Measurements from ENCODE around the gene MMP20.

Gene MMP20

GRCh38 chr11:102643941-102644340 lies 18.8 kb upstream of the MMP20 start:
- no peaks in the 10 kb centered on the region for H3K4me1 ChIP-seq (ENCODE audit: control insufficient read depth in 1 of 2, insufficient read depth in 1 of 2, low read depth in 1 of 2, low read length in 1 of 2)
- no peak overlapping the region for H3K27ac ChIP-seq
- no peaks in the 10 kb centered on the region for H3K36me3 ChIP-seq
- no peaks in the 10 kb centered on the region for H3K27me3 ChIP-seq
- H3K9me3 ChIP-seq: no peaks in the 10 kb centered on the region
- no peak overlapping the region for H3K4me3 ChIP-seq (ENCODE audit: low read depth in 1 of 2, low read length in 1 of 2)
- no peak for TF ChIP-seq CTCF (IDR thresholded peaks at IDR 0.05)

GRCh38 chr11:102640946-102641345 lies 15.8 kb upstream of the MMP20 start:
- no peaks in the 10 kb centered on the region for H3K4me1 ChIP-seq (ENCODE audit: control insufficient read depth in 1 of 2, insufficient read depth in 1 of 2, low read depth in 1 of 2, low read length in 1 of 2)
- no peak for TF ChIP-seq CTCF (IDR thresholded peaks at IDR 0.05)
- no peaks in the 10 kb centered on the region for H3K9me3 ChIP-seq
- H3K27ac ChIP-seq: no peak overlapping the region
- H3K4me3 ChIP-seq (ENCODE audit: low read depth in 1 of 2, low read length in 1 of 2): no peak overlapping the region
- H3K27me3 ChIP-seq: no peaks in the 10 kb centered on the region
- no peaks in the 10 kb centered on the region for H3K36me3 ChIP-seq

GRCh38 chr11:102639656-102640055 lies 14.5 kb upstream of the MMP20 start:
- no peak overlapping the region for H3K27ac ChIP-seq
- H3K4me3 ChIP-seq (ENCODE audit: low read depth in 1 of 2, low read length in 1 of 2): no peak overlapping the region
- H3K9me3 ChIP-seq: no peaks in the 10 kb centered on the region
- H3K36me3 ChIP-seq: no peaks in the 10 kb centered on the region
- H3K27me3 ChIP-seq: no peaks in the 10 kb centered on the region
- no peak for TF ChIP-seq CTCF (IDR thresholded peaks at IDR 0.05)
- no peaks in the 10 kb centered on the region for H3K4me1 ChIP-seq (ENCODE audit: control insufficient read depth in 1 of 2, insufficient read depth in 1 of 2, low read depth in 1 of 2, low read length in 1 of 2)

- Histone ChIP-seq H3K4me3 (ENCODE audit: low read depth in 1 of 2, low read length in 1 of 2) (no peak overlapping the region), H3K4me1 (ENCODE audit: control insufficient read depth in 1 of 2, insufficient read depth in 1 of 2, low read depth in 1 of 2, low read length in 1 of 2) (no peaks in the 10 kb centered on the region), H3K36me3 (no peaks in the 10 kb centered on the region), H3K9me3 (no peaks in the 10 kb centered on the region), H3K27ac (no peak overlapping the region), H3K27me3 (no peaks in the 10 kb centered on the region)
- TF ChIP-seq CTCF (IDR thresholded peaks at IDR 0.05): no peak
Measured at GRCh38 chr11:102637731-102638130, 12.6 kb upstream of the MMP20 start.

GRCh38 chr11:102633385-102634026 lies 8.4 kb upstream of the MMP20 start:
- TF ChIP-seq CTCF (IDR thresholded peaks at IDR 0.05): no peak
- H3K4me1 ChIP-seq (ENCODE audit: control insufficient read depth in 1 of 2, insufficient read depth in 1 of 2, low read depth in 1 of 2, low read length in 1 of 2): no peaks in the 10 kb centered on the region
- no peaks in the 10 kb centered on the region for H3K9me3 ChIP-seq
- H3K27ac ChIP-seq: no peak overlapping the region
- no peaks in the 10 kb centered on the region for H3K36me3 ChIP-seq
- H3K4me3 ChIP-seq (ENCODE audit: low read depth in 1 of 2, low read length in 1 of 2): no peak overlapping the region
- H3K27me3 ChIP-seq: no peaks in the 10 kb centered on the region

Data from neutrophil (primary cell).